OCI-LY1 (cell line): ENCODE measurements around the gene ZNF556.

ENCODE experiments used
- CTCF ChIP-seq: fragments of 200-600 bp; sonication (generic), shearing (Covaris generic); IDR thresholded peaks from 2 replicates; pipeline ENCODE4 v1.5.1; 2017; ENCODE audit warnings: mild to moderate bottlenecking, antibody characterized with exemption, low read length, moderate library complexity, mixed read lengths
- EZH2 ChIP-seq: fragments of 200-600 bp; sonication (generic), shearing (Covaris generic); IDR thresholded peaks from 2 replicates; pipeline ENCODE4 v1.8.0; 2017; ENCODE audit warnings: borderline replicate concordance, mixed run types, mild to moderate bottlenecking, antibody characterized with exemption, low read length, moderate library complexity, mixed read lengths

GRCh38 chr19:2827840-2828489, 39.2 kb upstream of the ZNF556 start:
- TF ChIP-seq CTCF, result no peak
- no peak for TF ChIP-seq EZH2
